ENCODE data around the gene ATG14.

GRCh38 chr14:55412676-55413075 lies 1.0 kb upstream of the ATG14 start:
- TF ChIP-seq CTCF (conservative IDR thresholded peaks at IDR 0.05; ENCODE audit: low read length) (no peak), EZH2phosphoT487 (IDR thresholded peaks at IDR 0.05; ENCODE audit: borderline replicate concordance, low read depth, low read length) (no peak)

Measured in OCI-LY7 (cell line).